Subcutaneous abdominal adipose tissue (tissue), 5 donors: ENCODE measurements around the gene FGF12.
A peak's percentile ranks its signal among the peaks of the same experiment; 100 is the strongest.

Experiments used
- H3K27ac ChIP-seq: one replicate; pipeline ENCODE4 v1.7.0; 2013; ENCODE audit warnings: low read depth, mild to moderate bottlenecking, inconsistent platforms, low read length, moderate library complexity
- H3K27me3 ChIP-seq, 5 donors: one replicate each; pipeline ENCODE4 v1.7.0; 2013; ENCODE audit warnings: low read length in 5 of 5, inconsistent platforms in 1 of 5; ENCODE audit not compliant: control insufficient read depth in 5 of 5, insufficient read depth in 4 of 5
- H3K36me3 ChIP-seq, 5 donors: one replicate each; pipeline ENCODE4 v1.7.0; 2013; ENCODE audit warnings: low read length in 5 of 5; ENCODE audit not compliant: control insufficient read depth in 5 of 5, insufficient read depth in 5 of 5
- H3K4me1 ChIP-seq, 5 donors: one replicate each; pipeline ENCODE4 v1.7.0; 2013; ENCODE audit warnings: low read length in 5 of 5, mild to moderate bottlenecking in 3 of 5, moderate library complexity in 1 of 5; ENCODE audit not compliant: control insufficient read depth in 5 of 5, insufficient read depth in 5 of 5
- H3K4me3 ChIP-seq, 5 donors: one replicate each; pipeline ENCODE4 v1.7.0; 2013; ENCODE audit warnings: low read length in 5 of 5, low read depth in 1 of 5
- H3K9ac ChIP-seq, 5 donors: one replicate each; pipeline ENCODE4 v1.7.0; 2013; ENCODE audit warnings: low read length in 5 of 5, mild to moderate bottlenecking in 4 of 5, moderate library complexity in 3 of 5
- H3K9me3 ChIP-seq, 5 donors: one replicate each; pipeline ENCODE4 v1.7.0; 2013; ENCODE audit warnings: low read length in 5 of 5; ENCODE audit not compliant: control insufficient read depth in 5 of 5
- donor health status: healthy.
- donor health status: healthy.
- donor health status: healthy.
- donor health status: healthy.
- donor health status: healthy.

FGF12 gene

GRCh38 chr3:192336286-192336685, 391.1 kb downstream of the FGF12 start:
- no peak overlapping the region for H3K27ac ChIP-seq
- no peaks in the 10 kb centered on the region for H3K9me3 ChIP-seq
- H3K27me3 ChIP-seq, result no peaks in the 10 kb centered on the region
- peaks cover 0 to 3% (median 0%) of the 10 kb centered on the region in 5 donors for H3K4me1 ChIP-seq
- H3K36me3 ChIP-seq, result no peaks in the 10 kb centered on the region
- H3K9ac ChIP-seq, result no peak overlapping the region
- no peak overlapping the region for H3K4me3 ChIP-seq

GRCh38 chr3:192332386-192333291, 394.7 kb downstream of the FGF12 start:
- Histone ChIP-seq H3K27ac (no peak overlapping the region), H3K27me3 (no peaks in the 10 kb centered on the region), H3K4me3 (no peak overlapping the region), H3K36me3 (no peaks in the 10 kb centered on the region), H3K4me1 (peaks cover 0 to 3% (median 0%) of the 10 kb centered on the region in 5 donors), H3K9me3 (no peaks in the 10 kb centered on the region), H3K9ac (no peak overlapping the region)

DNA sequence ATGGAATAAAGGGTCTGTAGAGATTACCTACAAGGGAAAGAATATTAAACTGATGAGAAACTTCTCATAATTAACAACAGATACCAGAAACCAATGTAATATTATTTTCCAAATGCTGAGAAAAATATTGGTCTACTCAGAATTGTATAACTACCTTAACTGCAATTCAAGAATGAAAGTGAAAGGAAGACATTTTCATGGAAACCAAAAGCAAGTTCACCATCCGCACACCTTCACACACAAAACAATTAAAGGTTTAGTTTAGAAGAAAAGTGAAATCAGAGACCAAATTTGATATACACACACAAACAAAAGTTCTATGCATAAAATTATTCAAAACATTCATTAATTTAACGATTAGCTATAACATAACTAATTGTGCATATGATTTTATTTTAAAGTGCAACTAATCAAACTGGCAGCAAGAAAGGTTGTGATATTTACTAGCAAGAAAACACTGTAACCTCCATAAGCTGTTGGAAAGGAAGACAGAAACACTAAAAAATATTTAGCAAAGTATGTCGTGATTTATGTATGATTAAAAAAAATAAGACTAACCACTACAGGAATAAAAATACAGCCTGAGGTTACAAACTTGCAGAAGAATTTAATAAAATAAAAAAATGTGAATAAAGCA, 395.5 kb downstream of the FGF12 start:
- Histone ChIP-seq H3K36me3 (no peaks in the 10 kb centered on the region), H3K9ac (no peak overlapping the region), H3K9me3 (no peaks in the 10 kb centered on the region), H3K4me3 (peak overlapping the region in 4 of 5 donors; percentile 6 to 49 (median 34)), H3K27me3 (no peaks in the 10 kb centered on the region), H3K27ac (no peak overlapping the region), H3K4me1 (peaks cover 0 to 3% (median 0%) of the 10 kb centered on the region in 5 donors)

DNA sequence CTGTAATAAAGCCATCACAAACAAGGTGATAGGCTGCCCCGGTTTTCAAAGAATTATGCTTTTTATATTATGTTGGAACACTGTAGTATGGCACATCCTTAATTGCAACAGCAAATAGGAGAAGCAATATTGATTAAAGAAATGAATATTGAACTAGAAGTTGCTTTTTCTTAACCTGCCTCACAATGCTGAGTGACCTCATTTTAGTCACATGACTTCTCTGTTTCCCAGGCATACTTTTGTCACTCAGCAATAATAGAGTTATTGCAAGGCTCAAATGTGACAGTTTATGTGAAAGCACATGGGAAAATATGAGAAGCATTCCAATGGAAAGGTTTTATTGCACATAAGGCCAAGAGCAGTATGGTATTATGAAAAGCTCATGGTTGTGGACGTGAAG, 400.7 kb downstream of the FGF12 start:
- H3K27ac ChIP-seq, result no peak overlapping the region
- no peak overlapping the region for H3K9ac ChIP-seq
- no peaks in the 10 kb centered on the region for H3K9me3 ChIP-seq
- H3K36me3 ChIP-seq, result no peaks in the 10 kb centered on the region
- no peak overlapping the region for H3K4me3 ChIP-seq
- no peaks in the 10 kb centered on the region for H3K4me1 ChIP-seq
- no peaks in the 10 kb centered on the region for H3K27me3 ChIP-seq

- no peaks in the 10 kb centered on the region for H3K36me3 ChIP-seq
- H3K27ac ChIP-seq, result no peak overlapping the region
- H3K9ac ChIP-seq, result no peak overlapping the region
- no peaks in the 10 kb centered on the region for H3K4me1 ChIP-seq
- no peaks in the 10 kb centered on the region for H3K27me3 ChIP-seq
- H3K9me3 ChIP-seq, result no peaks in the 10 kb centered on the region
- no peak overlapping the region for H3K4me3 ChIP-seq
Observed at GRCh38 chr3:192317564-192317963, 409.8 kb downstream of the FGF12 start.

- Histone ChIP-seq H3K9ac (no peak overlapping the region), H3K27me3 (no peaks in the 10 kb centered on the region), H3K9me3 (no peaks in the 10 kb centered on the region), H3K4me1 (no peaks in the 10 kb centered on the region), H3K4me3 (no peak overlapping the region), H3K27ac (no peak overlapping the region), H3K36me3 (no peaks in the 10 kb centered on the region)
Observed at GRCh38 chr3:192313605-192314004, 413.7 kb downstream of the FGF12 start.

- Histone ChIP-seq H3K27me3 (no peaks in the 10 kb centered on the region), H3K9ac (no peak overlapping the region), H3K9me3 (no peaks in the 10 kb centered on the region), H3K4me1 (no peaks in the 10 kb centered on the region), H3K4me3 (no peak overlapping the region), H3K27ac (no peak overlapping the region), H3K36me3 (no peaks in the 10 kb centered on the region)
Observed at GRCh38 chr3:192307631-192308030, 419.7 kb downstream of the FGF12 start.

DNA sequence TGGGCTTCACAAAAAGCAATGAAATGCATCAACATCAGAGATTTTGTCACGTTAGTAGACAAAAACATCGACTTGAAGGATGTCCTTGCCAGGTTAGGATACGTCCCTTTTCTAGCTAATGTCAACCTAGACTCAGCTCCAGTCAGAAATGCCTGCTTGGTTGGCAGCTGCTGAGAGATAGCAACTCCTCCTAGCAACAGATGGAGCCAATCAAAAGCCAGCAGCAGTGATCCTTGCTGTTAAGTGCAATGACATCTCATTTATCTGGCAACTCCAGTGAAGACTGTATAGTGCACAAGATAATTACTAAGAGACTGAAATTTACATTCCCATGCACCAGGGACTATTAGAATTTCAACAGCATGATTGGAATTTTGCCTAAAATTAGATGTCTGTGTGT, 424.1 kb downstream of the FGF12 start:
- Histone ChIP-seq H3K9ac (no peak overlapping the region), H3K27me3 (no peaks in the 10 kb centered on the region), H3K4me3 (no peak overlapping the region), H3K9me3 (no peaks in the 10 kb centered on the region), H3K4me1 (no peaks in the 10 kb centered on the region), H3K27ac (no peak overlapping the region), H3K36me3 (no peaks in the 10 kb centered on the region)

DNA sequence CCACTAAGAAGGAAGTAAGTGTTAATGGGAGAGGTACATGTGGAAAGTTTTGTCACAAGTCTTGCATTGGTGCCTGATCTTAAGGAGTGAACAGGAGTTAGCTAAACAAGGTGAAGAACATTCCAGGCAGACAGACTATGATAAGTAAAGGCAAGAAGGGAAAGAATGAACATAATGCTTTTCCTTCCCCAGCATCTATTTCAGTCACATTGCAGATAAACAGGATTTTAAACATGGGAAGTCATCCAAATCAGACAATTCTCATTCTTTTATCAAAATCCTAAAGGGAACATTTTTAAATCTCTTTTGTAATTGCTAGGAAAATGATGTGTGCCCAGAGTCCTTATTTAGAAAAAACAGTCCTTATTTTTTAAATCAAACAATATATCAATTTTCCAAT, 424.6 kb downstream of the FGF12 start:
- Histone ChIP-seq H3K4me3 (no peak overlapping the region), H3K27me3 (no peaks in the 10 kb centered on the region), H3K4me1 (no peaks in the 10 kb centered on the region), H3K9ac (no peak overlapping the region), H3K36me3 (no peaks in the 10 kb centered on the region), H3K27ac (no peak overlapping the region), H3K9me3 (no peaks in the 10 kb centered on the region)

DNA sequence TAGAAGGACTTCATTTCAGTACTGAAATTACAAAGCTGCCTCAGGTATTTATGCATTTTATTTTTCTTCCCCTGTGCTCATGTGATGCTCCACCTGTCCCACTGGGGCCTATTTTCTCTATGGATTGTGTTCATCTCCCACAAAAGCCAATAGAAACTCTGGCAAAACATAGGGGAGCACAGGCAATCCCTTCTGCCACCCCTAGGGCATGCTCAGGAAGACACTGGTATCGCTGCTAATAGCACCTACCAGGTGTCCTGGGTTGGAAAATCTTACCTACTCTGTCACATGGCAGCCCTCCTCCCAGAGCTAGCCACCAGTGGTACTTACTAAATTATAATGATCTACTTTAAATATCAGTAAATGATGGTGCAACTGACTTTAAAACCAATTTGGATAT, 427.4 kb downstream of the FGF12 start:
- Histone ChIP-seq H3K4me3 (no peak overlapping the region), H3K9ac (no peak overlapping the region), H3K27me3 (no peaks in the 10 kb centered on the region), H3K36me3 (no peaks in the 10 kb centered on the region), H3K27ac (no peak overlapping the region), H3K4me1 (no peaks in the 10 kb centered on the region), H3K9me3 (no peaks in the 10 kb centered on the region)
